BJ (cell line): Measurements from ENCODE around the gene RNF38. TPM values are rescaled to one million over a fixed set of nuclear protein-coding genes. Genes with fewer than 3 reads are reported as not detected.
"Not testable (repeated sequence)": the region's sequence is repeated elsewhere in the genome, so short reads cannot be mapped to it uniquely, and the experiment has no call there.

Experiments
- CTCF ChIA-PET: fragments of 350-600 bp; formaldehyde crosslinking; extraction: SDS; loops from one replicate; lab custom pipeline; 2021; ENCODE audit warnings: antibody characterized with exemption, inconsistent platforms; lab: Yijun Ruan, JAX
- POLR2A ChIA-PET: fragments of 300-600 bp; sonication (Branson Sonifier 250); formaldehyde crosslinking; extraction: SDS; loops from one replicate; lab custom pipeline; 2021; ENCODE audit warnings: antibody characterized with exemption; lab: Charles Lee
- DNase-seq: peaks from one replicate; pipeline ENCODE4 v3.0.0-alpha.2; 2011; ENCODE audit warnings: low read depth
- H3K27me3 ChIP-seq: 2 replicates; pipeline ENCODE4 v1.6.0; 2011; ENCODE audit warnings: low read length; ENCODE audit not compliant: control insufficient read depth, insufficient read depth
- H3K36me3 ChIP-seq: 2 replicates; pipeline ENCODE4 v1.5.1; 2011; ENCODE audit warnings: low read length; ENCODE audit not compliant: control insufficient read depth, insufficient read depth
- H3K4me3 ChIP-seq: 2 replicates; pipeline ENCODE4 v1.5.1; 2011; ENCODE audit warnings: low read depth, mild to moderate bottlenecking, control low read depth, low read length
- polyA minus RNA-seq: library from RNA; depleted of rRNA, polyadenylated mRNA; stranded (reverse); fragments of >200 nt; gene quantifications from 2 replicates; pipeline ENCODE4 v1.2.3, GENCODE V29; 2011; rRNA and poly(A)+ RNA removed
- polyA plus RNA-seq: library from polyadenylated mRNA; depleted of rRNA; stranded (reverse); fragments of >200 nt; gene quantifications from 2 replicates; pipeline ENCODE4 v1.2.3, GENCODE V29; 2011; rRNA removed
- TF ChIP-seq, protein P1 (sequence below): IDR thresholded peaks from 2 replicates; pipeline ENCODE4 v1.5.1; 2011; ENCODE audit warnings: low read depth, mild to moderate bottlenecking, control low read depth, inconsistent platforms, low read length, moderate library complexity; ENCODE audit not compliant: insufficient read depth

Gene RNF38
- 14.3 and 20.0 TPM in 2 replicates for polyA plus RNA-seq
- 34.2 and 40.1 TPM in 2 replicates for polyA minus RNA-seq

DNA sequence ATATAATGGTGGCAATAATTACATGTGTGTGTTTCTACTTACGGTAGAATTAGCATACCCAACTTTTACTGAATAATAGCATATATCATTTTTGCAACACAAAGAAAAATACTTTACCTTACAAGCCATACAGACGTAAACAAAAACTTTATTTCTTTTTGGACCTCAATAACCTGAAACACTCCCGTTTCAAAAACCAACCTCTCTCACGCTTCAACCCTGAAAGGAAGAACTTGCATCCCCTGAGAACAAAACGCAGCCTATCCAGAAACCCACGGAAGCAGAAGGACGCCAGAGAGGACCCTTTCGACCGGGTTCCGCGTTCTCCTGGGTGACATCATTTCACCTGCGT lies at the start of gene RNF38:
RNF38 (minus strand) TSS at position 290 of the 352 bp plus-strand sequence; CDS start at position 129, 161 bp downstream.
- DNase-seq: no peak
- Histone ChIP-seq H3K27me3 (no peaks in the 10 kb centered on the region), H3K4me3 (peak within 1 kb of the TSS; percentile 94), H3K36me3 (no peaks in the 10 kb centered on the region)
- ChIA-PET POLR2A (no interaction called here), CTCF (interaction anchor here (1.1 kb wide), 1 partner anchor 115 kb away, joined by 3 read pairs; no protein-coding TSS in a partner anchor)
- TF ChIP-seq, protein P1, sequence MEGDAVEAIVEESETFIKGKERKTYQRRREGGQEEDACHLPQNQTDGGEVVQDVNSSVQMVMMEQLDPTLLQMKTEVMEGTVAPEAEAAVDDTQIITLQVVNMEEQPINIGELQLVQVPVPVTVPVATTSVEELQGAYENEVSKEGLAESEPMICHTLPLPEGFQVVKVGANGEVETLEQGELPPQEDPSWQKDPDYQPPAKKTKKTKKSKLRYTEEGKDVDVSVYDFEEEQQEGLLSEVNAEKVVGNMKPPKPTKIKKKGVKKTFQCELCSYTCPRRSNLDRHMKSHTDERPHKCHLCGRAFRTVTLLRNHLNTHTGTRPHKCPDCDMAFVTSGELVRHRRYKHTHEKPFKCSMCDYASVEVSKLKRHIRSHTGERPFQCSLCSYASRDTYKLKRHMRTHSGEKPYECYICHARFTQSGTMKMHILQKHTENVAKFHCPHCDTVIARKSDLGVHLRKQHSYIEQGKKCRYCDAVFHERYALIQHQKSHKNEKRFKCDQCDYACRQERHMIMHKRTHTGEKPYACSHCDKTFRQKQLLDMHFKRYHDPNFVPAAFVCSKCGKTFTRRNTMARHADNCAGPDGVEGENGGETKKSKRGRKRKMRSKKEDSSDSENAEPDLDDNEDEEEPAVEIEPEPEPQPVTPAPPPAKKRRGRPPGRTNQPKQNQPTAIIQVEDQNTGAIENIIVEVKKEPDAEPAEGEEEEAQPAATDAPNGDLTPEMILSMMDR: no peak

DNA sequence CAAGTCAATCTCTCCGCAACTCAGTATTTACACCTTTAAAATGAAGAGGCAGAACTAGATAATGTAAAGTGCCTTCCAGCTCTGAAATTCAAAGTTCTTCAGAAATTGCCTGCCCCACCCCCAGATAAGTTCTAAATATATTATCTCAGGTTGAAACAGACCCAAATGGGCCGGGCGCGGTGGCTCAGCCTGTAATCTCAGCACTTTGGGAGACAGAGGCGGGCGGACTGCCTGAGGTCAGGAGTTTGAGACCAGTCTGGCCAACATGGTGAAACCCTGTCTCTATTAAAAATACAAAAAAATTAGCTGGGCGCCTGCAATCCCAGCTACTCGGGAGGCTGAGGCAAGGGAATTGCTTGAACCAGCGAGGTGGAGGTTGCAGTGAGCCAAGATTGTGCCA lies 48.5 kb upstream of the RNF38 start:
- H3K4me3 ChIP-seq, DNase-seq, H3K27me3 ChIP-seq, H3K36me3 ChIP-seq, POLR2A ChIA-PET: not testable (repeated sequence)
- CTCF ChIA-PET: interaction anchor here (0.5 to 2.0 kb wide), 4 partner anchors 10 to 107 kb away, joined by 3 to 14 read pairs (median 4); no protein-coding TSS in a partner anchor

DNA sequence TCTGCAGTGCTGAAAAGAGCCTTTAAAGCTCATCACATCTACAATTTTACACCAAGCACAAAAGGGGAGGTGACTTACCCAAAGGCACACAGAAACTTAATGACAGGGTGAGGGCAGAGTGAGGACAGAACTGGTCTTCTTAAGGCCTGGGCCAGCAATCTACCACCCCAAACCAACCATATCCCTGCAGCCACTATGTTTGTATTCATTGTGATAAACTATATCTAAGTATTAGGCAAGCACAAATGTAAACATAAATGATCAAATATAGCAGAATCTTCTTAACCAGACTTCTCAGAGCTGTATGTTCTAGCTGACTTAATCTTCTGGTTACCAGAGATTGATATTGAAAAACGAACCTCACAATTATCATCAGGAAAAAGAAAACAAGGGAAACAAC lies 47.9 kb upstream of the RNF38 start:
- Histone ChIP-seq H3K36me3 (peaks cover 1% of the 10 kb centered on the region; the same call in 1 of the 2 replicates), H3K4me3 (no peak overlapping the region), H3K27me3 (no peaks in the 10 kb centered on the region)
- ChIA-PET CTCF (interaction anchor here (0.7 to 2.0 kb wide), 5 partner anchors 10 to 107 kb away, joined by 3 to 14 read pairs (median 4); no protein-coding TSS in a partner anchor), POLR2A (no interaction called here)
- TF ChIP-seq, protein P1: no peak
- no peak for DNase-seq

DNA sequence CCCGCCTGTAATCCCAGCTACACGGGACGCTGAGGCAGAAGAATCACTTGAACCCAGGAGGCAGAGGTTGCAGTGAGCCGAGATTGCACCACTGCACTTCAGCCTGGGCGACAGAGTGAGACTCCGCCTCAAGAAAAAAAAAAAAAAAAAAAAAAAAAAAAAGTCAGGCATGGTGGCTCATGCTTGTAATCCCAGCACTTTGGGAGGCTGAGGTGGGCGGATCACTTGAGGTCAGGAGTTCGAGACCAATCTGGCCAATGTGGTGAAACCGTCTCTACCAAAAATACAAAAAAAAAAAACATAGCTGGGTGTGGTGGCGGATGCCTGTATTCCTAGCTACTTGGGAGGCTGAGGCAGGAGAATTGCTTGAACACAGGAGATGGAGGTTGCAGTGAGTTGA lies 46.6 kb upstream of the RNF38 start:
- H3K27me3 ChIP-seq, H3K36me3 ChIP-seq, H3K4me3 ChIP-seq, POLR2A ChIA-PET, DNase-seq: not testable (repeated sequence)
- CTCF ChIA-PET: interaction anchor here (1.9 kb wide), 1 partner anchor 39 kb away, joined by 7 read pairs; no protein-coding TSS in a partner anchor

DNA sequence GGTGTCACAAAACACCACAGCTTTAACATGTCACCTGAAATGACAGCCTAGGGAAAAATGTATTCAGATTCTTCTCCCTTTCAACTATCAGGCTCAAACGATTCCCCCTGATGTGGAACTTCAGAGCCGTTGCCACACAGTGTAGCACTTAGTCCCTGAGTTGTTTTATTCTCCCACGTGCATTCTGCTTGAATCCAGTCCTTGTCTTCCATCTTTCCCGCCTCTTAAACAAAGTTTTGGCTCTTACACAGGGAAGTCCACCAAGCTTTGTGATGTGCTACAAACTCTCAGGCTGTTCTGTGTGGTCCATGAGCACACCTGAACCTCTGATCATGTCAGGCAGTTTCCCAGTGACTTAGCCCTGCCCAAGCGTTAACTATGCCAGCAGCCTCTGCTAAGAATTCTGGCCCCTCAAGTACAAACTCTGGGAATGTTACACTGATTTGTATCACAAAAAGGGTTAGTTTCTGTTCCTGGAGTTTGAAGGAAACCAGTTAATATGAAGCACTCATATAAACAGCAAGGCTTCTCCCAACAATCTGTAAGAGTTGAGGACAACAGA lies 45.8 kb upstream of the RNF38 start:
- Histone ChIP-seq H3K27me3 (no peaks in the 10 kb centered on the region), H3K36me3 (peaks cover 1% of the 10 kb centered on the region; the same call in 1 of the 2 replicates), H3K4me3 (no peak overlapping the region)
- CTCF ChIA-PET: interaction anchor here (1.9 kb wide), 1 partner anchor 38 kb away, joined by 7 read pairs; no protein-coding TSS in a partner anchor
- TF ChIP-seq, protein P1: no peak
- no peak for DNase-seq
- POLR2A ChIA-PET: no interaction called here

DNA sequence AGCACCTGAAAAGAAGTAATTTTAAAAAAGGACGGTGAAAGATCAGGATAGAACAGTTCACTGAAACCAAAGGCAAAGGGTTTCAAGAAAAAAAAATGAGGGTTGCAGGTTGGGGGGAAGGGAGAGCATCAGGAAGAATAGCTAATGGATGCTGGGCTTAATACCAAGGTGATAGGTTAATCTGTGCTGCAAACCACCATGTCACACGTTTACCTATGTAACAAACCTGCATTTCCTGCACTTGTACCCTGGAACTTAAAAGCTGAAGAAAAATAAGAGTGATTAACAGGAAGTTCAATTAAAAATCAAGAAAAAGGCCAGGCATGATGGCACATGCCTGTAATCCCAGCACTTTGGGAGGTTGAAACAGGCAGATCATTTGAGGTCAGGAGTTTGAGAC lies 44.1 kb upstream of the RNF38 start:
- Histone ChIP-seq H3K27me3 (no peaks in the 10 kb centered on the region), H3K4me3 (no peak overlapping the region), H3K36me3 (peaks cover 1% of the 10 kb centered on the region; the same call in 1 of the 2 replicates)
- TF ChIP-seq, protein P1: no peak
- DNase-seq: no peak
- ChIA-PET CTCF (interaction anchor here (1.0 to 1.2 kb wide), 2 partner anchors 14 to 37 kb away, joined by 4 to 5 read pairs; no protein-coding TSS in a partner anchor), POLR2A (no interaction called here)
